ENCODE measurements around the gene RNF114.

DNA sequence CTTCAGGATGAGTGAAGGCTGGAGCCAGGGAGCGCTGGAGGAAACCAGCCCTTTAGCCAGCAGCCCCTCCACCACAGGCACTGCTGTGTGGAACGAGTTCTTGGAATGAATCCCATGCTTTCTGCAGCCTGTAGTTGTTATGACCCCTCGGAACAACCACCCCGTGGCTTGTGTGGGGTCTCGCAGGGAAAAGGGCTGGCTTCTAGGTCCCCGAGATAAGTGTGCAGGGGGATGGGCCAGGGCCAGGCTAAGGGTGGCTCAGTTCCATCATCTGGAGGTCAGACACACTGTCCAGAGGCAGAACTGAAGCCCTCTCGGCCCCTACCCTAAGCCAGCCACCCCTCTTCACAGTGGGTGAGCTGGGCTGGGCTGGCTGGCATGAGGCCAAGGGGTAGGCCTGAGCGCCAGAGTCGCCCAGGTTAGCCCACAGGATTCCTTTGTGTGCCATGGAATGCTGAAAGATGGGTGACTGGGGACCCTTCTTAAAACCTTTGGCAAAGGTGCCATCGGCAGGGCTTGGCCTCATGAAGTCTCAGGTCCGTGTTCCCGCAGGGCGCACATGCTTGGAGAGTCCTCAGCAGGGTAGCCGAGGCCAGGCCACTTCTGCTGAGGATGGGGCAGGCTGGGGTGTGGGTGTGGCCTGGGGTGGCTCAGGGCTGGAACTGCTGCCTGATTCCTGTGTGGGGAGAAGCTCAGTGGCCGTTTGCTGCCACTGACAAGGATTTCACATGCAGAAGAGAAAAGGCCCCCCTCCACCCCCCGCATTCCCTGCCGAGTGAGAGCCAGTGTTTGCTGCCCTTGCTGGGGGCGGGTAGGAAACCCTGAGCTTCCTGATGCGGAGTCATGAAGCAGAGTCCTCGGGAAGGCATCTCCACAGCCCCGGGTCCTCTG, 45.5 kb upstream of the RNF114 start:
- TF ChIP-seq, protein P1, sequence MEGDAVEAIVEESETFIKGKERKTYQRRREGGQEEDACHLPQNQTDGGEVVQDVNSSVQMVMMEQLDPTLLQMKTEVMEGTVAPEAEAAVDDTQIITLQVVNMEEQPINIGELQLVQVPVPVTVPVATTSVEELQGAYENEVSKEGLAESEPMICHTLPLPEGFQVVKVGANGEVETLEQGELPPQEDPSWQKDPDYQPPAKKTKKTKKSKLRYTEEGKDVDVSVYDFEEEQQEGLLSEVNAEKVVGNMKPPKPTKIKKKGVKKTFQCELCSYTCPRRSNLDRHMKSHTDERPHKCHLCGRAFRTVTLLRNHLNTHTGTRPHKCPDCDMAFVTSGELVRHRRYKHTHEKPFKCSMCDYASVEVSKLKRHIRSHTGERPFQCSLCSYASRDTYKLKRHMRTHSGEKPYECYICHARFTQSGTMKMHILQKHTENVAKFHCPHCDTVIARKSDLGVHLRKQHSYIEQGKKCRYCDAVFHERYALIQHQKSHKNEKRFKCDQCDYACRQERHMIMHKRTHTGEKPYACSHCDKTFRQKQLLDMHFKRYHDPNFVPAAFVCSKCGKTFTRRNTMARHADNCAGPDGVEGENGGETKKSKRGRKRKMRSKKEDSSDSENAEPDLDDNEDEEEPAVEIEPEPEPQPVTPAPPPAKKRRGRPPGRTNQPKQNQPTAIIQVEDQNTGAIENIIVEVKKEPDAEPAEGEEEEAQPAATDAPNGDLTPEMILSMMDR (IDR thresholded peaks at IDR 0.05) = no peak
- TF ChIP-seq POLR2A (IDR thresholded peaks at IDR 0.05) = no peak
